ENCODE results near the gene ZFR. TPM values are rescaled to one million over a fixed set of nuclear protein-coding genes. Genes with fewer than 3 reads are reported as not detected.
"Not testable (repeated sequence)": the region's sequence is repeated elsewhere in the genome, so short reads cannot be mapped to it uniquely, and the experiment has no call there.

ZFR gene
- total and polyA plus RNA-seq, 2 experiments from 2014 or later, result 59.1 to 93.3 TPM

- H3K27ac ChIP-seq, result no peak overlapping the region
- H3K4me3 ChIP-seq, result no peak overlapping the region
- DNase-seq (ENCODE audit: low spot score), result no peak
- no peaks in the 10 kb centered on the region for H3K9me3 ChIP-seq (ENCODE audit: low read depth)
- no peaks in the 10 kb centered on the region for H3K36me3 ChIP-seq (replicated peaks; ENCODE audit: insufficient read depth, low read depth)
- peaks cover 79% of the 10 kb centered on the region for H4K20me1 ChIP-seq (ENCODE audit: insufficient read depth, poor library complexity, severe bottlenecking)
- no peaks in the 10 kb centered on the region for H3K27me3 ChIP-seq
- H3K79me2 ChIP-seq, result peaks cover 99% of the 10 kb centered on the region
- no peak overlapping the region for H3K4me2 ChIP-seq
- H2AFZ ChIP-seq, result no peak overlapping the region
- H3K9me2 ChIP-seq (replicated peaks; ENCODE audit: insufficient read depth), result no peaks in the 10 kb centered on the region
- no peaks in the 10 kb centered on the region for H3K4me1 ChIP-seq (ENCODE audit: insufficient read depth)
- no peak for TF ChIP-seq EZH2phosphoT487 (IDR thresholded peaks at IDR 0.05; ENCODE audit: low read depth, severe bottlenecking, unreplicated experiment)
- TF ChIP-seq, protein P1, sequence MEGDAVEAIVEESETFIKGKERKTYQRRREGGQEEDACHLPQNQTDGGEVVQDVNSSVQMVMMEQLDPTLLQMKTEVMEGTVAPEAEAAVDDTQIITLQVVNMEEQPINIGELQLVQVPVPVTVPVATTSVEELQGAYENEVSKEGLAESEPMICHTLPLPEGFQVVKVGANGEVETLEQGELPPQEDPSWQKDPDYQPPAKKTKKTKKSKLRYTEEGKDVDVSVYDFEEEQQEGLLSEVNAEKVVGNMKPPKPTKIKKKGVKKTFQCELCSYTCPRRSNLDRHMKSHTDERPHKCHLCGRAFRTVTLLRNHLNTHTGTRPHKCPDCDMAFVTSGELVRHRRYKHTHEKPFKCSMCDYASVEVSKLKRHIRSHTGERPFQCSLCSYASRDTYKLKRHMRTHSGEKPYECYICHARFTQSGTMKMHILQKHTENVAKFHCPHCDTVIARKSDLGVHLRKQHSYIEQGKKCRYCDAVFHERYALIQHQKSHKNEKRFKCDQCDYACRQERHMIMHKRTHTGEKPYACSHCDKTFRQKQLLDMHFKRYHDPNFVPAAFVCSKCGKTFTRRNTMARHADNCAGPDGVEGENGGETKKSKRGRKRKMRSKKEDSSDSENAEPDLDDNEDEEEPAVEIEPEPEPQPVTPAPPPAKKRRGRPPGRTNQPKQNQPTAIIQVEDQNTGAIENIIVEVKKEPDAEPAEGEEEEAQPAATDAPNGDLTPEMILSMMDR (IDR thresholded peaks at IDR 0.05; ENCODE audit: poor library complexity), result no peak
- no peak for TF ChIP-seq EZH2 (IDR thresholded peaks at IDR 0.05; ENCODE audit: borderline replicate concordance)
- 79% methylated on average over 3 of the region's 3 CpGs for WGBS (ENCODE audit: low lambda C conversion rate, missing lambda C conversion rate)
Observed at GRCh38 chr5:32435383-32435782, 9.2 kb downstream of the ZFR start.

- Histone ChIP-seq H3K36me3 (replicated peaks; ENCODE audit: insufficient read depth, low read depth) (no peaks in the 10 kb centered on the region), H3K4me1 (ENCODE audit: insufficient read depth) (no peaks in the 10 kb centered on the region), H3K79me2 (peaks cover 99% of the 10 kb centered on the region)
Observed at GRCh38 chr5:32434221-32434620, 10.3 kb downstream of the ZFR start.

GRCh38 chr5:32432633-32433032, 11.9 kb downstream of the ZFR start:
- no peak for DNase-seq (ENCODE audit: low spot score)
- Histone ChIP-seq H3K4me2 (no peak overlapping the region), H2AFZ (no peak overlapping the region), H3K9me3 (ENCODE audit: low read depth) (no peaks in the 10 kb centered on the region), H3K27ac (no peak overlapping the region), H3K4me1 (ENCODE audit: insufficient read depth) (no peaks in the 10 kb centered on the region), H3K27me3 (no peaks in the 10 kb centered on the region), H3K9me2 (replicated peaks; ENCODE audit: insufficient read depth) (no peaks in the 10 kb centered on the region), H3K79me2 (peaks cover 97% of the 10 kb centered on the region), H4K20me1 (ENCODE audit: insufficient read depth, poor library complexity, severe bottlenecking) (peaks cover 66% of the 10 kb centered on the region), H3K36me3 (replicated peaks; ENCODE audit: insufficient read depth, low read depth) (no peaks in the 10 kb centered on the region), H3K4me3 (no peak overlapping the region)
- TF ChIP-seq EZH2 (IDR thresholded peaks at IDR 0.05; ENCODE audit: borderline replicate concordance) (no peak), EZH2phosphoT487 (IDR thresholded peaks at IDR 0.05; ENCODE audit: low read depth, severe bottlenecking, unreplicated experiment) (no peak)
- TF ChIP-seq, protein P1 (IDR thresholded peaks at IDR 0.05; ENCODE audit: poor library complexity), result no peak
- 99% methylated on average over 3 of the region's 3 CpGs for WGBS (ENCODE audit: low lambda C conversion rate, missing lambda C conversion rate)

More at GRCh38 chr5:32434221-32434620, 10.3 kb downstream of the ZFR start:
- Histone ChIP-seq H3K4me2 (no peak overlapping the region), H3K9me3 (ENCODE audit: low read depth) (no peaks in the 10 kb centered on the region), H4K20me1 (ENCODE audit: insufficient read depth, poor library complexity, severe bottlenecking) (peaks cover 78% of the 10 kb centered on the region), H2AFZ (no peak overlapping the region), H3K27me3 (no peaks in the 10 kb centered on the region), H3K9me2 (replicated peaks; ENCODE audit: insufficient read depth) (no peaks in the 10 kb centered on the region), H3K27ac (no peak overlapping the region), H3K4me3 (no peak overlapping the region)
- no peak for DNase-seq (ENCODE audit: low spot score)
- TF ChIP-seq, protein P1 (IDR thresholded peaks at IDR 0.05; ENCODE audit: poor library complexity), result no peak
- TF ChIP-seq EZH2phosphoT487 (IDR thresholded peaks at IDR 0.05; ENCODE audit: low read depth, severe bottlenecking, unreplicated experiment) (no peak), EZH2 (IDR thresholded peaks at IDR 0.05; ENCODE audit: borderline replicate concordance) (no peak)
- 64% methylated on average over 1 of the region's 1 CpG for WGBS (ENCODE audit: low lambda C conversion rate, missing lambda C conversion rate)

DNA sequence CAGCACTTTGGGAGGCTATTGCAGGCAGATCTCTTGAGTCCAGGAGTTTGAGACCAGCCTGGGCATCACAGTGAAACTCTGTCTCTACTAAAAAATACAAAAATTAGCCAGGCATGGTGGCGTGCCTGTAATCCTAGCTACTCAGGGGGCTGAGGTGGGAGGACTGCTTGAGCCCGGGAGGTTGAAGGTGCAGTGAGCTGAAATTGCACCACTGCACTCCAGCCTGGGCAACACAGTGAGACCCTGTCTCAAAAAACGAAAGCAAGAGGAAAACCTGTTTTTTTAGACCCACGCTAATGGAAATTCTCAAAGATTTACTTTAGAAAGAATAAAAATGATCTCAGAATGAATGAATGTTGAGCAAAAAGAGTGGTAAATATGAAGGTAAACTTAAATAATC, 13.7 kb downstream of the ZFR start:
- not testable (repeated sequence) for H3K27me3 ChIP-seq; H2AFZ ChIP-seq; H3K9me3 ChIP-seq (ENCODE audit: low read depth); H3K27ac ChIP-seq; DNase-seq (ENCODE audit: low spot score); H3K4me2 ChIP-seq; H3K36me3 ChIP-seq (replicated peaks; ENCODE audit: insufficient read depth, low read depth); H3K9me2 ChIP-seq (replicated peaks; ENCODE audit: insufficient read depth); H3K4me3 ChIP-seq; H3K4me1 ChIP-seq (ENCODE audit: insufficient read depth)
- peaks cover 61% of the 10 kb centered on the region for H4K20me1 ChIP-seq (ENCODE audit: insufficient read depth, poor library complexity, severe bottlenecking)
- WGBS (ENCODE audit: low lambda C conversion rate, missing lambda C conversion rate), result 91% methylated on average over 4 of the region's 4 CpGs
- H3K79me2 ChIP-seq, result peaks cover 98% of the 10 kb centered on the region
